T1000 (cell line): Measurements from ENCODE around the gene FGF1.

Experiments used
- DNase-seq: peaks from one replicate; lab custom pipeline; 2025; ENCODE audit warnings: mixed read lengths; lab: John Stamatoyannopoulos, UW

The FGF1 gene

DNA sequence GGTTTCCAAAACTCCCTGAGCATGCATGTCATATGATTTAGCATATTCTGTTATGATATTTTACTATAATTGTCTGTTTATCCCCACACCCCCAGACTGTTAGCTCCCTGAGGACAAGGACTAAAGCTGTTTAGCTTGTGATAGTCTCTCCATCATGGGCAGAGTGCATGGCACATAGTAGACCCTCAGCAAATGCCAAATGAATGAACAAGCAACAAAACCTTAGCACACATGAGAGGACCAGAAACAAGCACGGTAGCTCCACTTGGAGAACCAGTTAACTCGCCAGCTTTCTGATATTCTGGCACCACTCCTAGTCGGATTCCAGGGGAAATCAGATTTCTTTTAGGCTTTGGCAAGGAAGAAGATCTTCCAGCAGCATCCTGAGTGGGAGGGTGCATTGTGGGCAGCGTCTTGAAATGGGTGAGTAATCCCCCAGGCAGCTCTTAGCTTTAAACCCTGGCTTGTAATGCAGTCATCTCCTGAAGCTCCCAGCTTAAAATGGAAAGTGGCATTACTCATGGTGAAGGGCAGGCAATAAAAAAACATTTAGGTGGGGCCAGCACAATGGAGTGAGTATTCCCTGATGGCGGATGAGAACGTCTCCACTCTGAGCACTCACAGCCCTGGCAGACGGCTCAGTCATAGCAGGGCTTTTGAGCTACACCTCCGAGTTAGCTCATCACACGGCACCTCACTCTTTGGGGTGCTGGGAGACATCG lies 41.1 kb downstream of the FGF1 start:
- DNase-seq = peak; percentile 85

GRCh38 chr5:142644127-142644526 lies 41.8 kb downstream of the FGF1 start:
- no peak for DNase-seq

DNA sequence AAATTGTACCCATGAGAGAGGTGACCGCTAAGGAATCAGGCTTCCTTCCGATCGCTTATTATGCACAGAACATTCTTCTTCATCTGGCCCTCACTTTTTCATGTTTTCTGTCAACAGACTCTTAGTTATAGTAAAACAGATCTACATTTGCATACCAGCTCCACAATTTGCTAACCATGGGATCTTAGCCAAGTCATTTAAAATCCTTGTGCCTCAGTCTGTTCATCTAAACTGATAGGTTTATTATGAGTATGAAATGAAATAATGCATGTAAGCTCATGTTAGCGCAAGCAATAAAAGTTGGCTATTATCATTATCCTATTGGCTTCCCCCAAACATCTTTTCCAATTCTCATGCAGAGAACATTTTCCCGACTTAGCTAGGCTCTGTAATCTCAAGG lies 42.3 kb downstream of the FGF1 start:
- no peak for DNase-seq

DNA sequence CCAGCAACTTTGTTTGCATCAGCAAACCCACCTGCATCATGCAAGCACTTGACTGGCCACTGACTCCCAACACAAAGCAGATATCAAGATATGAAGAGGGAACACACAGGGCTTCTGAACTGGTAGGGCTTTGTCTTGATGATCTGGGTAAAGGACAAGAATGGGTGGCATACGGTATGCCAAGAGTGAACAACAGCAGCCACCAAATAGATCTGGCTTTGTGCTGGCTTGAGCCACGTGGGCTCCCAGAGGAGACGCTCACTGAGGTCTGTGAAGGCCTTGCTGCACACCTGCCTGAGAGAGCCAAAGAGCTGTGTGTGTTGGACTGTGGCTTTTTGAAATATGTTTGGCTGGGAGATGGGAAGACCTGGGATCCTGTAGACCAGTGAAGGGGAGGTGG lies 43.5 kb downstream of the FGF1 start:
- no peak for DNase-seq

GRCh38 chr5:142641711-142642110 lies 44.2 kb downstream of the FGF1 start:
- no peak for DNase-seq

DNA sequence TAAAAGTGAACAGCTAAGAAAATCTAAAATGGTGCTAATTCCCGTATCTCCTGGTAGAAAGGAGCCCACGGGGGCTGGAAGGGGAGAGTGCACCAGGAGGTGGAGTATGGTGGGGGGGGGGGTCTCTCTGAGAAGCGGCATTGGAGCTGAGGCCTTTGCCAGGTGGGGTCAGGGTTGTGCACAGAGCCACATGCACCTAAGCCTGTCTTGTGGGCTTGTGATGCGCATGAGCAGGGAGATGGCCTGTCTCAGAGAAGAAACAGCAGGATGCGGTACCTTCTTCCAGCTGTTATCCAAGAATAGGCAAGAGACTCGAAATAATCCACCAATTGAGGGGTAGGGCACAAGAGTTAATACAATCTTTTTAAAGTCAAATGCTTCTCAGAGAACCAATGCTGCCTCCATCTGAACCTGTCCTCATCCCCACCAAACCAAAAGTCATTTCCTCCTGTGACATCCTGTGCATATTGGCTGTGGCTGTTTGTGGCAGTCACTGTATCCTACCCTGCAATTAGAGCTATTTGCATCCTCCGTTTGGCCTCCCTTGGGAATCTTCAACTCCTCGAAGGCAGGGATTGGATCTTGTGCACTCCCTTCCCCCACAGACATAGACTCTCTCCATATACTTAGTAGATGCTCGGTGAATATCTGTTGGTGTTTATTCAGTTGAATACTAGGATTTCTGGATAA lies 45.4 kb downstream of the FGF1 start:
- no peak for DNase-seq

DNA sequence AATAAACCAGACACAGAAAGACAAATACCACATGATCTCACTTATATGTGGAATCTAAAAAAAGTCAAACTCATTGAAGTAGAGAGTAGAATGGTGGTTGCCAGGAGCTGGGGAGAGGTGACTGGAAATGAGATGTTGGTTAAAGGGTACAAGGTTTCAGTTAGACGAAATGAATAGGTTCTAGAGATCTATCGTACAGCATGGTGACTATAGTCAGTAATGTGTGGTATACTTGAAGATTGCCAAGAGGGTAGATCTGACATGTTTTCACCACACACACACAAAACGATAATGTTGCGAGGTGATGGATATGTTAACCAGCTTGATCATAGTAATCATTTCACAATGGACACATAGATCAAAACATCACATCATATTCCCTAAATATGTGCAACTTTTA lies 46.4 kb downstream of the FGF1 start:
- DNase-seq = no peak

DNA sequence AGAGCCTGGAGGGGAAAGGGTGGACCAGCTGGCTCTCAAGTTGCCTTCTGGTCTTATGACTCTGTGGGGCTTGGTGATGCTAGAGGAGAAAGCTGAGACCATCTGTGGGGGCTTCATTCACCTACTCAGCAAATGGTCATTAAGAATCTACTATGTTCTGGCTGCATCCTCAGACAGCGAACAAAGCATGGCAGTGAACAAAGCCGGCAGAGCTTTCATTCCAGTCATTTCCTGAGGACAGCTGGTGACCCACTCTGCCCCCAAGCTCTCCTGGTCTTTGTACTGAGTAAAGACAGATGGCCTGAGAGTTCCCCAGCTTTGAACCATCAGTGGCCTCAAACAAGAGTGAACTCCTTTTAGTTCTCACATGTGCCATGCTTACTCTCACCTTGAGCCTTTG lies 48.0 kb downstream of the FGF1 start:
- DNase-seq = no peak

DNA sequence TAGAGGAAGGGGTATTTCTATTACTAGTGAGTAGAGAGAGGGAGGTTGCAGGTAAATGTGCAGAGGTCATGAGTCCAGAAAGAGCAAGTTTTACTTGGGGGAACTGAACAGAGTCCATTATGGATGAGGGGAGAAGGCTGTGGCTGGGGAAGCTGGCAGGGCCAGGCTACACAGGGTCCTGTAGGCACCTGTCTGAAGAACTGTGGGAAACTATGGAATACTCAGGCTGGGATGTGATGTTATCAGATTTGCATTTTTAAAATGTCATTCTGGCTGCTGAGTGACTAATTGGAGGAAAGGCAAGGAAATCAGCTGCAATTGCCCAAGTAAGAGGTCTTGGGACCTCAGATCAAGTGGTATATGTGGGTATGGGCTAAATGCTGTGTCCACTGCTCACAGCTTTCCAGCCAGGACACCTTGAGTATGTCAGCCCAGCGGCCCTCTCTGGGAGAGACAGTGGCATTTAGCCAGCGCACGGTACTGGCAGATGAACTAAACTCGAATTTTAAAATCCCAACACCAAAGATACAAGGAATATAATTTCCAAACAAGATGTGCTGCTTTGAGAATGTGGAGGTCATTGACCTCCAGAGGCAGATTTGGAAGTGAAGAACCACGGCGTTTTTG lies 49.1 kb downstream of the FGF1 start:
- DNase-seq = no peak

- DNase-seq = no peak
Measured at GRCh38 chr5:142636093-142636492, 49.8 kb downstream of the FGF1 start.

DNA sequence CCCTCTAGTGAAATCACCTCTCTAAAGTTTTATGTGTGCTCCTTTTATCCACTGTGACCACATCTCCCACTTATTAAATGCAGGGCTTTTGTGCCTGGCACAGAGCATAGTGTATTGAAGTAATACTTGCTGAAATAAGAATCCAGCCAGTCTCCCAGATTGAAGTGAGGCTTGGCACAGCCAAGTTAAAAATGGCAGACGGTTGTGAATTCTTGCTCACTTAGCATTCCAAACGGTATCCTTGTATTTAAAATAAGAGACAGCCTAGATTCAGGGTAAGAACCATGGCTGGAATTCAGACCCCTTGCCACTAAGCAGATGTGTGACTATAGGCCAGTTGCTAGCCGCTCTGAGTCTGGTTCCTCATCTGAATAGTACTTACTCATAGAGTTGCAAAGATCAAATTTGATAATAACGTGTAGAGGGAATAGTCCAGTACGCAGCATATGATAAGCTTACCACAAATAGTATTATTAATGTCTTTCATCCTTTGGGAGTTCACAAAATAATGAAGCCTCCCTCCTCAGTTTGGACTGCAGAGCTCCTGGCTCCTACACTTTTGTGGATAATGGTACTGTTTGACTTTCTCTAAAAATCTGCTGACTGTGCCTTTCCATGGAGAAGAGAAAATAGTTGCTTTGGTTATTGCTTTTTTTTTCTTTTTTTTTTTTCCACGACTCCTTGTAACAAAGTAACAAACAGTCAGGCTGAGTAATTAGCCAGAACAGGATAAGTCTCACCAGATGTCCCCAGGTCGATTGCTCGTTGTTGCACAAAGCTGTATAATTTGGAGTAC lies 51.5 kb downstream of the FGF1 start:
- no peak for DNase-seq

- no peak for DNase-seq
Measured at GRCh38 chr5:142630927-142631539, 54.9 kb downstream of the FGF1 start.

GRCh38 chr5:142627383-142628217 lies 58.3 kb downstream of the FGF1 start:
- no peak for DNase-seq

- no peak for DNase-seq
Measured at GRCh38 chr5:142626786-142627185, 59.1 kb downstream of the FGF1 start.

GRCh38 chr5:142626099-142626498 lies 59.8 kb downstream of the FGF1 start:
- DNase-seq = no peak

DNA sequence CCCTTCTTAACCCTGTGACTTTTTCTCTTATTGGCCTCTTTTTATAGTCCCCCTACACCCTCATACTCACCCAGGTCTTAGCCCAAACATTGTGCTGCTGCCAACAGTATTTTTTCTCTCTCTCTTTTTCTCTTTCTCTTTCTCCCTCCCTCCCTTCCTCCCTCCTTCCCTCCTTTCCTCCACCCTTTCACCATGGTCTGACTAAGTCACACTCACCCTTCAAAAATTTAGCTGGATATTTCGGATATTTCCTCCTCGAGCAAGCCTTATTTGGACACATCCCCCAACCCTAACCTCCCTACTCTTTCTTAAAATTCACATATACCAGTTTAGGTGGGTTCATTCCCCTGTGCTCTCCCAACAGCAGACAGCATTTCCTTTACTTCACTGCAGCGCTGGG lies 64.7 kb downstream of the FGF1 start:
- DNase-seq = no peak

DNA sequence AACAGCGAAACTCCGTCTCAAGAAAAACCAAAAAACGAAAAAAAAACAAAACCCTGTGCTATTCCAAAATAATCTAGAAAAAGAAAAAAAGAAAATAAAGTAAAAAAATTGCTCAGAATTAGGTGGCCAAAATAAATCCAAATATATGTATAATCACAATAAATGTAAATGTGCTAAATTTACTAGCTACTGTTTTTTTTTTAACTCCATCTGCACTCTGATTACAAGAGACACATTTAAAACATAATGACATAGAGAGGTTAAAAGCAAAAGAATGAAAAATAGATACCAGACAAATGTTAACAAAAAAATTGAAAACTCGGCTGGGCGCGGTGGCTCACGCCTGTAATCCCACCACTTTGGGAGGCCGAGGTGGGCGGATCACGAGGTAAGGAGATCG lies 66.1 kb downstream of the FGF1 start:
- no peak for DNase-seq

DNA sequence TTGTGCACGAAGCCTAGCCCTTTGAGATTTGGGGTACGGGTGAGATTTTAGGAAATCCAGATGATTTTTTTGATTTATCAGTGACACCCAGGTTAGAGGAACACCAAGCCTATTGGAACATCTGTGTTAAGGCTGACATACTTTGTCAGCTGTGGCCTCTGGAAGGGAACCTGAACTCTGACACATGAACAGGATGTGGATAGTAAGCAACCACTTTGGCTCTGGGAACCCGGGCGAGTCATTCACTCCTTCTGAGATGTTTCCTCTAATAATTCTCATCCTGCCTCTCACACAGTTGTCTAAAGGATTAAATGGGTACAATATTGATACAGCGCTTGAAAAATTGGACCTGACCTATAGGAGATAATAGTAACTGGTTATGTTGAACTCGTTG lies 67.8 kb downstream of the FGF1 start:
- DNase-seq = no peak

- DNase-seq = no peak
Measured at GRCh38 chr5:142617416-142618129, 68.3 kb downstream of the FGF1 start.

DNA sequence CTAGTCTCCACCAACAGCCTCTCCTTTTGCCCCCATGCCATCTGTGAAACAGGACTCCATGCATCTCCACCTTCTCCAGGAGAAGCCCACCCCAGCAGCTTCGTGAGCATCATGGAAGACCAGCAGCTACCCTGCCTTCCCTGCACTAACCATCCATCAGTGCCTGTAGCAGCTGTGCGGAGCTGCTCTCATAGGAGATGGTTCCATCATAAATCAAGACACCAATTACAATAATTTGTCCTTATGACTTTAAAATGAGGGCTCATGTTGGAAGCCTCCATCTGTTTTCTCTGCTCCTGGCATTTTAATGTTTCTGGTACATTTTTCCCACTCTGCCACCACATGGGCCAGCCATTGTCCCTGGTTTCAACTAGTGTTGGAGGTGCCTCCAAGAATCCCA lies 69.9 kb downstream of the FGF1 start:
- DNase-seq = no peak

GRCh38 chr5:142614054-142614453 lies 71.8 kb downstream of the FGF1 start:
- DNase-seq = no peak
